ENCODE data around the gene LZIC.

LZIC gene

GRCh38 chr1:9903801-9904527 is 39.2 kb downstream of the LZIC start:
- TF ChIP-seq ZFP30 (CRISPR knock-in tag; IDR thresholded peaks at IDR 0.05) (no peak), TCF4 (CRISPR knock-in tag; IDR thresholded peaks at IDR 0.05; ENCODE audit: borderline replicate concordance) (no peak), SNAI2 (CRISPR knock-in tag; IDR thresholded peaks at IDR 0.05) (no peak), CSRNP3 (CRISPR knock-in tag; IDR thresholded peaks at IDR 0.05) (no peak), POU6F1 (CRISPR knock-in tag; IDR thresholded peaks at IDR 0.05; ENCODE audit: borderline replicate concordance, low read depth) (no peak), TOX (CRISPR knock-in tag; IDR thresholded peaks at IDR 0.05; ENCODE audit: borderline replicate concordance) (no peak), GLIS3 (CRISPR knock-in tag; IDR thresholded peaks at IDR 0.05) (no peak), CREB5 (CRISPR knock-in tag; IDR thresholded peaks at IDR 0.05; ENCODE audit: low read depth) (no peak), CSDC2 (CRISPR knock-in tag; IDR thresholded peaks at IDR 0.05) (no peak), BACH2 (CRISPR knock-in tag; IDR thresholded peaks at IDR 0.05; ENCODE audit: borderline replicate concordance) (no peak), ZNF8 (CRISPR knock-in tag; IDR thresholded peaks at IDR 0.05) (no peak), ESRRG (CRISPR knock-in tag; IDR thresholded peaks at IDR 0.05) (no peak), ISL1 (CRISPR knock-in tag; IDR thresholded peaks at IDR 0.05) (no peak), OSR1 (CRISPR knock-in tag; IDR thresholded peaks at IDR 0.05) (no peak), ZFP3 (CRISPR knock-in tag; IDR thresholded peaks at IDR 0.05) (no peak), PPARA (CRISPR knock-in tag; IDR thresholded peaks at IDR 0.05; ENCODE audit: borderline replicate concordance) (no peak), PATZ1 (CRISPR knock-in tag; IDR thresholded peaks at IDR 0.05; ENCODE audit: borderline replicate concordance) (no peak)
- ATAC-seq = no peak

- TF ChIP-seq POU6F1 (CRISPR knock-in tag; IDR thresholded peaks at IDR 0.05; ENCODE audit: borderline replicate concordance, low read depth) = no peak
- no peak for TF ChIP-seq ZFP3 (CRISPR knock-in tag; IDR thresholded peaks at IDR 0.05)
- TF ChIP-seq TCF4 (CRISPR knock-in tag; IDR thresholded peaks at IDR 0.05; ENCODE audit: borderline replicate concordance) = no peak
- no peak for TF ChIP-seq ARNTL (CRISPR knock-in tag; IDR thresholded peaks at IDR 0.05; ENCODE audit: borderline replicate concordance, low read depth)
- TF ChIP-seq OSR1 (CRISPR knock-in tag; IDR thresholded peaks at IDR 0.05) = no peak
- no peak for TF ChIP-seq SNAI2 (CRISPR knock-in tag; IDR thresholded peaks at IDR 0.05)
- TF ChIP-seq BACH2 (CRISPR knock-in tag; IDR thresholded peaks at IDR 0.05; ENCODE audit: borderline replicate concordance) = no peak
- TF ChIP-seq PPARA (CRISPR knock-in tag; IDR thresholded peaks at IDR 0.05; ENCODE audit: borderline replicate concordance) = no peak
- TF ChIP-seq ZC3H10 (CRISPR knock-in tag; IDR thresholded peaks at IDR 0.05) = no peak
- no peak for TF ChIP-seq ISL1 (CRISPR knock-in tag; IDR thresholded peaks at IDR 0.05)
- TF ChIP-seq ZNF565 (CRISPR knock-in tag; conservative IDR thresholded peaks at IDR 0.05; ENCODE audit: low read depth) = no peak
- TF ChIP-seq ZFP30 (CRISPR knock-in tag; IDR thresholded peaks at IDR 0.05) = no peak
- TF ChIP-seq CSDC2 (CRISPR knock-in tag; IDR thresholded peaks at IDR 0.05) = no peak
- TF ChIP-seq GLIS3 (CRISPR knock-in tag; IDR thresholded peaks at IDR 0.05) = no peak
- TF ChIP-seq PATZ1 (CRISPR knock-in tag; IDR thresholded peaks at IDR 0.05; ENCODE audit: borderline replicate concordance) = no peak
- no peak for TF ChIP-seq ZNF8 (CRISPR knock-in tag; IDR thresholded peaks at IDR 0.05)
- no peak for ATAC-seq
Observed at GRCh38 chr1:9902060-9902452, 41.1 kb downstream of the LZIC start.
